Activated CD4-positive, alpha-beta T cell treated with anti-CD3 and anti-CD28 coated beads for 48 hours (primary cell): ENCODE measurements around the gene CSE1L.
"Not testable (repeated sequence)": the region's sequence is repeated elsewhere in the genome, so short reads cannot be mapped to it uniquely, and the experiment has no call there.

Experiments used
- DNase-seq: peaks from one replicate; pipeline ENCODE4 v3.0.0-alpha.2; 2020

The CSE1L gene

DNA sequence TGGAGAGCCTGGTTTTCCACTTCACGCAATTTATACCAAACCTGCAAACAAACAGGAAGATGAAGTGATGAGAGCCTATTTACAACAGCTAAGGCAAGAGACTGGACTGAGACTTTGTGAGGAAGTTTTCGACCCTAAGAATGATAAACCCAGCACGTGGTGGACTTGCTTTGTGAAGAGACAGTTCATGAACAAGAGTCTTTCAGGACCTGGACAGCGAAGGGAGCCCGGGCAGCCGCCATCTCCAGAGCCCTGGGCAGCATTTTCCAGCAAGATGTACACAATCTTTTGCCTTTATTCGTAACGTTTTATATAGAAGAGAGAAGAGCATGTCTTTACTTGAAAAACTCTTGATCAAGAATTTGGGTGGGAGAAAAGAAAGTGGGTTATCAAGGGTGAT lies 88.7 kb downstream of the CSE1L start:
- DNase-seq: not testable (repeated sequence)

DNA sequence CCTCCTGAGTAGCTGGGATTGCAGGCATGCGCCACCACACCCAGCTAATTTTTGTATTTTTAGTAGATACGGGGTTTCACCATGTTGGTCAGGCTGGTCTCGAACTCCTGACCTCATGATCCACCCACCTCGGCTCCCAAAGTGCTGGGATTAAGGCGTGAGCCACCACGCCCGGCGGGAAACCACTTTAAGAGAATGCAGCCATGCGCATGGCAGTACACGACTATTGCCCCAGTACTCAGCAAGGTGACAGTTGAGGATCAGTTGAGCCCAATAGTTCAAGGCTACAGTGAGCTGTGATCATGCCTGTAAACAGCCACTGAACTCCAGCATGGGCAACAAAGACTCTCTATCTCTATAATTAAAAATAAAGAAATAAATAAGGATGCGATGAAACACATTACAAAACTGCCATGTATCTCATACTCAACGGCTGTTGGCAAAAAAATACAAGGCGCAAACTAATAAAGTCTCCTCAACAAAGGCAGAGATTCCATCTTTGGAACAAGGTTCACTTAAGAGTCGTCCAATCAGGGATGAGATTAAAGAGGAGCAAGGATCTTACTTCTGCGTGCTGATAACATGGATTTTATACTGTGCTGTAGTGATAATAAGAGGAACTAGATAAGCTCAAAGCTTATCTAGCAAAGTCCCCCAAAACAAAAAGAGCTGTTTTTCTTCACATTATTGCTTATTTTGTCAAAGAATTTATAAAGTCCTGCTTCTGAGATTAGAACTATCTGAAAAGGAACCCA lies 90.9 kb downstream of the CSE1L start:
- no peak for DNase-seq

DNA sequence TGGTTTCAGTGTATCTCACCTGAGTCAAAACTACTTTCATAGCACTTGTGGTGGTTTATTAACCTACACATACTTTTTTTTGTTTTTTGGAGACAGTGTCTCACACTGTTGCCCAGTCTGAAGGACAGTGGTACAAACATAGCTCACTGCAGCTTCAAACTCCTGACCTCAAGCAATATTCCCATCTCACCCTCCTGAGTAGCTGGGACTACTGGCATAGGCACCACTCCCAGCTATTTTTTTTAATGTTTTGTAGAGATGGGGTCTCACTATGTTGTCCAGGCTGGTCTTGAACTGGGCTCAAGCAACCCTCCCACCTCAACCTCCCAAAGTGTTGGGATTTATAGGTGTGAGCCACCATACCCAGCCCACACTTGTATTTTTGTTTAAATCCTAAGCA lies 92.3 kb downstream of the CSE1L start:
- DNase-seq: no peak

DNA sequence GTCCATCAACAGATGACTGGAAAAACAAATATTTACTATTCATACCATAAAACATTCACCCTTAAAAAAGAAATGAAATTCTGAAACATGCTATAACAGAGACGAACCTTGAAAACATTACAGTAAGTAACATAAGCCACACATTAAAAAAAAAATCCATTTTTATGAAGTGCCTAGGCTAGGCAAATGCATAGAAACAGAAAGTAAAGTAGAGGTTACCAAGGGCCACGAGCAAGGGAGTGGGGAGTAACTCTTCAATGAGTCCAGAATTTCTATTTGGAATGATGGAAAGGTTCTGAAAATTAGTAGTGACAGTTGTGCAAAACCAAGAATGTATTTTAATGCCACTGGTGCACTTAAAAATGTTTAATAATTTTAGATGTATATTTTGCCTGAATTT lies 94.3 kb downstream of the CSE1L start:
- DNase-seq: no peak

DNA sequence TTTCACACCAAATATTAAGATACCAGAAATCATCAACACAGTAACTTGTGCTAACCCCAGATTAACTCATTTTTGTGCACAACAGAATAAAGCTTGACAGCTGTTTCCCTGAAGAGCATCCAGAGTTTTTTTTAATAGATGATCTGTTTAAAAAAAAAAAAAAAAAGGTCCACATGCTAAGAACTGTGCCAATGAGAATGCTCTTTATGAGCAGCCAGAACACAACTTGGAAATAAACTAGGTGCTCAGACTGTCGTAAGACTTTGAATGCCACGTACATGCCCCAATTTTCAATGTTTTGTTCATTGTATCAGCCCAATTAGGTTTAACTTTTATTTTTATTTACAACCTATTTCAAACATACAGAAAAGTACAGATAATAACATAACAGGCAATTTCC lies 94.7 kb downstream of the CSE1L start:
- no peak for DNase-seq
